Measurements from ENCODE around the gene KCMF1. TPM values are rescaled to one million over a fixed set of nuclear protein-coding genes. Genes with fewer than 3 reads are reported as not detected.

Gene KCMF1
- total RNA-seq, 2 donors from 2014 or later = 71.8 to 86.8 TPM

GRCh38 chr2:85071096-85071495, 100.1 kb downstream of the KCMF1 start:
- H3K9me3 ChIP-seq (ENCODE audit: control insufficient read depth, low read length) = no peaks in the 10 kb centered on the region
- H3K9me3 Mint-ChIP-seq = no peaks in the 10 kb centered on the region
- no peaks in the 10 kb centered on the region for H3K27me3 ChIP-seq (ENCODE audit: control insufficient read depth, insufficient read depth, low read length, poor library complexity, severe bottlenecking)
- peaks cover 6% of the 10 kb centered on the region for H3K27me3 Mint-ChIP-seq (ENCODE audit: insufficient read depth)
- DNase-seq = no peak
- peaks cover under 1% of the 10 kb centered on the region for H3K4me1 ChIP-seq (ENCODE audit: control insufficient read depth, insufficient read depth, low read length)
- H3K4me3 ChIP-seq (ENCODE audit: low read length) = no peak overlapping the region
- H3K27ac Mint-ChIP-seq = no peak overlapping the region
- no peak overlapping the region for H3K4me3 Mint-ChIP-seq
- peaks cover 7% of the 10 kb centered on the region for H3K4me1 Mint-ChIP-seq
- no peak overlapping the region for H3K9ac ChIP-seq (ENCODE audit: extremely low read depth, low read length, poor library complexity, severe bottlenecking)
- no peak overlapping the region for H3K27ac ChIP-seq (ENCODE audit: low read depth, low read length)
- no peaks in the 10 kb centered on the region for H3K36me3 Mint-ChIP-seq (ENCODE audit: low read depth)
- 85 to 95% methylated on average over 3 of the region's 3 CpGs for WGBS, 2 experiments (ENCODE audit: insufficient coverage in 1 of 2, insufficient read length in 1 of 2)
- no peaks in the 10 kb centered on the region for H3K36me3 ChIP-seq (ENCODE audit: control insufficient read depth, insufficient read depth, low read length)
- TF ChIP-seq, protein P1, sequence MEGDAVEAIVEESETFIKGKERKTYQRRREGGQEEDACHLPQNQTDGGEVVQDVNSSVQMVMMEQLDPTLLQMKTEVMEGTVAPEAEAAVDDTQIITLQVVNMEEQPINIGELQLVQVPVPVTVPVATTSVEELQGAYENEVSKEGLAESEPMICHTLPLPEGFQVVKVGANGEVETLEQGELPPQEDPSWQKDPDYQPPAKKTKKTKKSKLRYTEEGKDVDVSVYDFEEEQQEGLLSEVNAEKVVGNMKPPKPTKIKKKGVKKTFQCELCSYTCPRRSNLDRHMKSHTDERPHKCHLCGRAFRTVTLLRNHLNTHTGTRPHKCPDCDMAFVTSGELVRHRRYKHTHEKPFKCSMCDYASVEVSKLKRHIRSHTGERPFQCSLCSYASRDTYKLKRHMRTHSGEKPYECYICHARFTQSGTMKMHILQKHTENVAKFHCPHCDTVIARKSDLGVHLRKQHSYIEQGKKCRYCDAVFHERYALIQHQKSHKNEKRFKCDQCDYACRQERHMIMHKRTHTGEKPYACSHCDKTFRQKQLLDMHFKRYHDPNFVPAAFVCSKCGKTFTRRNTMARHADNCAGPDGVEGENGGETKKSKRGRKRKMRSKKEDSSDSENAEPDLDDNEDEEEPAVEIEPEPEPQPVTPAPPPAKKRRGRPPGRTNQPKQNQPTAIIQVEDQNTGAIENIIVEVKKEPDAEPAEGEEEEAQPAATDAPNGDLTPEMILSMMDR (conservative IDR thresholded peaks at IDR 0.05) = no peak

DNA sequence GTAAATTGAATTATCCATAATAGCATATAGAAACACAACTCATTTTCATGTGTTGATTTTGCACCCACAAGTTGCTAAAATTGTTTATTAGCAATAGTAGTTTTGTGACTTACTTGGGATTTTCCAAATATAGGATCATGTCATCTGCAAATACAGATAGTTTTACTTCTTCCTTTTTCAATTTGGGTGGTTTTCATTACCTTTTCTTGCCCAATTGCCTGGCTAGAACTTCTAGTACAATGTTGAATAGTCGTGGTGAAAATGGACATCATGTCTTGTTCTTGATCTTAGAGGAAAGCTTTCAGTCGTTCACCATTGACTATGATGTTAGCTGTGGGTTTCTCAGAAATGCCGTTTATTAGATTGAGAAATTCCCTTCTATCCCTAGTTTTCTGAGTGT, 102.1 kb downstream of the KCMF1 start:
- Mint-ChIP-seq H3K4me1 (no peaks in the 10 kb centered on the region), H3K4me3 (no peak overlapping the region), H3K27ac (no peak overlapping the region), H3K27me3 (ENCODE audit: insufficient read depth) (no peaks in the 10 kb centered on the region), H3K9me3 (no peaks in the 10 kb centered on the region), H3K36me3 (ENCODE audit: low read depth) (no peaks in the 10 kb centered on the region)
- H3K4me1 ChIP-seq (ENCODE audit: control insufficient read depth, insufficient read depth, low read length) = no peaks in the 10 kb centered on the region
- H3K27me3 ChIP-seq (ENCODE audit: control insufficient read depth, insufficient read depth, low read length, poor library complexity, severe bottlenecking) = no peaks in the 10 kb centered on the region
- no peak for DNase-seq
- no peaks in the 10 kb centered on the region for H3K9me3 ChIP-seq (ENCODE audit: control insufficient read depth, low read length)
- no peak overlapping the region for H3K4me3 ChIP-seq (ENCODE audit: low read length)
- H3K9ac ChIP-seq (ENCODE audit: extremely low read depth, low read length, poor library complexity, severe bottlenecking) = no peak overlapping the region
- H3K27ac ChIP-seq (ENCODE audit: low read depth, low read length) = no peak overlapping the region
- TF ChIP-seq, protein P1 (conservative IDR thresholded peaks at IDR 0.05) = no peak
- 87 to 89% methylated on average over 3 of the region's 3 CpGs for whole genome bisulfite sequencing, 2 experiments (ENCODE audit: insufficient coverage in 1 of 2, insufficient read length in 1 of 2)
- no peaks in the 10 kb centered on the region for H3K36me3 ChIP-seq (ENCODE audit: control insufficient read depth, insufficient read depth, low read length)

DNA sequence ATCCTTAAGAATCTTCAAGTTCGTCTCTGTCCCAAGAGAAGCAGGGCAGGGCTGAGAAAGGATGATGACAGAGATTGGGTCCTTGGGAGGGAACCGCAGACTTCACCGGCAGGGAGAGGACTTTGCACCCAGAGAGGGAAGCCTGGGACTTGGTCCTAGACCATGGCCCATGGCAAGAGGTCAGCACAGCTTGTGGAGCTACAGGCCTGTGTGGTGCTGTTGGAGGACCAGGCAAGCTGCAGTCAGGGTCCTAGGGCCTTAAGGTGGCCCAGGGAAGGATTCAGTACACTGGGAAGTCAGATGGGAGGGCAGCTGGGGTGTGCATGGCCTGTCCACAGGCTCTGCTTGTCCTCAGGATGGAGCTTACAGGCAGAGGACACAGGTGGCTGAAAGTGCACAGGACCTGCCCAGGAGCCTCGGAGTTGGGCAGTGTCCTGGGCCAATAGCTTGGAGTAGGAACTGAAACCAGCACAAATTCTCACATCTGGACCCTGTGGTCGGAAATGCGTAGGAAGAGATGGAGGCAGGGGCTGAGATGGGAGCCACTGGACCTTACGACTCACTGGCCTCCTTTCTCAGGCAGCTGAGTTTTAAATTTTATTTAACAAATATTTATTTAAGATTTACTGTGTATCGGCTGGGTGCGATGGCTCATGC, 105.8 kb downstream of the KCMF1 start:
- Mint-ChIP-seq H3K4me3 (no peak overlapping the region), H3K4me1 (no peaks in the 10 kb centered on the region), H3K27ac (no peak overlapping the region), H3K27me3 (ENCODE audit: insufficient read depth) (peaks cover 7% of the 10 kb centered on the region), H3K9me3 (peaks cover 9% of the 10 kb centered on the region), H3K36me3 (ENCODE audit: low read depth) (no peaks in the 10 kb centered on the region)
- H3K27ac ChIP-seq (ENCODE audit: low read depth, low read length) = no peak overlapping the region
- 90 to 96% methylated on average over 4 to 8 of the region's 9 CpGs for WGBS, 2 experiments (ENCODE audit: insufficient coverage in 1 of 2, insufficient read length in 1 of 2)
- H3K36me3 ChIP-seq (ENCODE audit: control insufficient read depth, insufficient read depth, low read length) = no peaks in the 10 kb centered on the region
- no peaks in the 10 kb centered on the region for H3K27me3 ChIP-seq (ENCODE audit: control insufficient read depth, insufficient read depth, low read length, poor library complexity, severe bottlenecking)
- no peak overlapping the region for H3K4me3 ChIP-seq (ENCODE audit: low read length)
- H3K9ac ChIP-seq (ENCODE audit: extremely low read depth, low read length, poor library complexity, severe bottlenecking) = no peak overlapping the region
- DNase-seq = no peak
- no peaks in the 10 kb centered on the region for H3K4me1 ChIP-seq (ENCODE audit: control insufficient read depth, insufficient read depth, low read length)
- TF ChIP-seq, protein P1 (conservative IDR thresholded peaks at IDR 0.05) = no peak
- peaks cover 2% of the 10 kb centered on the region for H3K9me3 ChIP-seq (ENCODE audit: control insufficient read depth, low read length)

Measured in endodermal cell (in vitro differentiated cells).